IMR-90 (cell line): Measurements from ENCODE around the gene PCCA. TPM values are rescaled to one million over a fixed set of nuclear protein-coding genes. Genes with fewer than 3 reads are reported as not detected.

Experiments
- ATAC-seq: fragments of 200-7000 bp; cut with Tn5 transposase; 2 replicates; pipeline ENCODE4 v1.9.1; 2020; ENCODE audit warnings: low read depth, mild to moderate bottlenecking, moderate library complexity
- BruUV-seq: library from RNA; stranded (reverse); fragments of 400-500 nt; replicated peaks from 2 replicates; lab custom pipeline; 2021; lab: Mats Ljungman, UMichigan
- CTCF ChIA-PET: fragments of 300-600 bp; formaldehyde crosslinking; extraction: SDS; loops from one replicate; lab custom pipeline; 2021; ENCODE audit warnings: antibody characterized with exemption; lab: Yijun Ruan, JAX
- POLR2A ChIA-PET: fragments of 300-600 bp; sonication (Branson Sonifier 250); formaldehyde crosslinking; loops from one replicate; lab custom pipeline; 2022; ENCODE audit warnings: antibody characterized with exemption; ENCODE audit not compliant: unreplicated experiment; lab: Charles Lee
- DNase-seq: peaks from one replicate; pipeline ENCODE4 v3.0.0; 2013
- H2AFZ ChIP-seq: replicated peaks from 2 replicates; pipeline ENCODE3; 2013; ENCODE audit warnings: low read length, mild to moderate bottlenecking; ENCODE audit not compliant: poor library complexity
- H2AK5ac ChIP-seq: 2 replicates; pipeline ENCODE4 v1.6.1; 2013; ENCODE audit warnings: low read depth, low read length, inconsistent platforms
- H2AK9ac ChIP-seq: replicated peaks from 2 replicates; pipeline ENCODE3; 2013; ENCODE audit warnings: mild to moderate bottlenecking, low read depth, low read length, moderate library complexity; ENCODE audit not compliant: poor library complexity
- H2BK120ac ChIP-seq: 2 replicates; pipeline ENCODE4 v1.6.1; 2013; ENCODE audit warnings: low read depth, low read length, inconsistent platforms
- H2BK15ac ChIP-seq: 3 replicates; pipeline ENCODE4 v1.6.1; 2013; ENCODE audit warnings: low read depth, low read length, inconsistent platforms
- H2BK20ac ChIP-seq: 2 replicates; pipeline ENCODE4 v1.6.1; 2013; ENCODE audit warnings: low read depth, mild to moderate bottlenecking, inconsistent platforms, low read length, moderate library complexity
- H2BK5ac ChIP-seq: 2 replicates; pipeline ENCODE4 v1.6.1; 2013; ENCODE audit warnings: mild to moderate bottlenecking, low read depth, low read length, inconsistent platforms; ENCODE audit not compliant: poor library complexity, severe bottlenecking
- H3K14ac ChIP-seq: replicated peaks from 2 replicates; pipeline ENCODE4 v1.6.1; 2013; ENCODE audit warnings: low read depth, low read length, inconsistent platforms
- H3K18ac ChIP-seq: 2 replicates; pipeline ENCODE4 v1.6.1; 2013; ENCODE audit warnings: low read depth, low read length, control low read depth
- H3K23ac ChIP-seq: 2 replicates; pipeline ENCODE4 v1.6.1; 2013; ENCODE audit warnings: low read depth, low read length, inconsistent platforms
- H3K27ac ChIP-seq: 2 replicates; pipeline ENCODE4 v1.5.1; 2013; ENCODE audit warnings: mild to moderate bottlenecking, control low read depth, low read length; ENCODE audit not compliant: insufficient read depth
- H3K27me3 ChIP-seq: 2 replicates; pipeline ENCODE4 v1.6.1; 2013; ENCODE audit warnings: low read length; ENCODE audit not compliant: control insufficient read depth, insufficient read depth
- H3K36me3 ChIP-seq: 2 replicates; pipeline ENCODE4 v1.6.1; 2013; ENCODE audit warnings: low read length, mixed read lengths; ENCODE audit not compliant: control insufficient read depth, insufficient read depth
- H3K4ac ChIP-seq: 2 replicates; pipeline ENCODE4 v1.6.1; 2013; ENCODE audit warnings: low read depth, low read length, inconsistent platforms
- H3K4me1 ChIP-seq: 2 replicates; pipeline ENCODE4 v1.6.1; 2013; ENCODE audit warnings: low read length, mixed read lengths; ENCODE audit not compliant: control insufficient read depth, insufficient read depth
- H3K4me2 ChIP-seq: 2 replicates; pipeline ENCODE4 v1.6.1; 2013; ENCODE audit warnings: low read depth, mild to moderate bottlenecking, control low read depth, low read length, moderate library complexity
- H3K4me3 ChIP-seq: 2 replicates; pipeline ENCODE4 v1.5.1; 2013; ENCODE audit warnings: low read depth, mild to moderate bottlenecking, control low read depth, low read length, moderate library complexity; ENCODE audit not compliant: insufficient read depth
- H3K56ac ChIP-seq: 2 replicates; pipeline ENCODE4 v1.6.1; 2013; ENCODE audit warnings: low read length, inconsistent platforms; ENCODE audit not compliant: insufficient read depth; ENCODE audit errors: extremely low read depth
- H3K79me1 ChIP-seq, 2 experiments: 2 replicates each; pipeline ENCODE4 v1.6.1; 2013; ENCODE audit warnings: low read length in 2 of 2, inconsistent platforms in 1 of 2, low read depth in 1 of 2
- H3K9ac ChIP-seq: 2 replicates; pipeline ENCODE4 v1.6.1; 2013; ENCODE audit warnings: low read depth, low read length, control low read depth
- H3K9me1 ChIP-seq: 2 replicates; pipeline ENCODE4 v1.6.1; 2013; ENCODE audit warnings: low read length, inconsistent platforms; ENCODE audit not compliant: insufficient read depth
- H3K9me3 ChIP-seq: 2 replicates; pipeline ENCODE4 v1.6.1; 2013; ENCODE audit warnings: low read length; ENCODE audit not compliant: control insufficient read depth, insufficient read depth
- H4K20me1 ChIP-seq: 2 replicates; pipeline ENCODE4 v1.6.1; 2013; ENCODE audit warnings: low read length, inconsistent platforms; ENCODE audit not compliant: insufficient read depth
- H4K5ac ChIP-seq: 2 replicates; pipeline ENCODE4 v1.6.1; 2013; ENCODE audit warnings: mild to moderate bottlenecking, low read depth, low read length, control low read depth
- H4K8ac ChIP-seq, 2 experiments: 2 replicates each; pipeline ENCODE4 v1.6.1; 2013; ENCODE audit warnings: low read depth in 2 of 2, low read length in 2 of 2, control low read depth in 1 of 2, inconsistent platforms in 1 of 2
- H4K91ac ChIP-seq: 2 replicates; pipeline ENCODE4 v1.6.1; 2013; ENCODE audit warnings: low read depth, low read length, inconsistent platforms; ENCODE audit not compliant: insufficient read depth
- CEBPB ChIP-seq: IDR thresholded peaks from 2 replicates; pipeline ENCODE4 v1.6.1; 2012; ENCODE audit warnings: low read depth, low read length, improper control_type of control experiment
- RFX5 ChIP-seq: IDR thresholded peaks from 2 replicates; pipeline ENCODE4 v1.8.0; 2012; ENCODE audit warnings: low read depth, mild to moderate bottlenecking, low read length, moderate library complexity
- SMC3 ChIP-seq: fragments of 150-350 bp; IDR thresholded peaks from 2 replicates; pipeline ENCODE4 v1.6.1; 2016; ENCODE audit warnings: low read depth, mild to moderate bottlenecking, antibody characterized with exemption, low read length, moderate library complexity
- WGBS, 2 experiments: methylation state at CpG; one replicate each; pipeline versions ENCODE4 v1.1.5 to v1.1.7; 2013; ENCODE audit warnings: missing lambda C conversion rate in 2 of 2; ENCODE audit not compliant: insufficient read length in 1 of 2; ENCODE audit errors: extremely low coverage in 2 of 2; 5-methylcytosine and 5-hydroxymethylcytosine counted together
- dilution Hi-C: fragments of 300-500 bp; cut with HindIII; formaldehyde crosslinking; loops from one replicate; pipeline ENCODE4 v1.14.3; 2018; ENCODE audit warnings: low sequenced_read_pairs; ENCODE audit not compliant: unreplicated experiment
- in situ Hi-C: fragments of 300-500 bp; cut with MboI; formaldehyde crosslinking; loops from 3 replicates; pipeline ENCODE4 v1.14.3; 2019; ENCODE audit warnings: low sequenced_read_pairs, inconsistent platforms, mixed read lengths
- intact Hi-C: fragments of 100-400 bp; cut with micrococcal nuclease; formaldehyde crosslinking; loops from 2 replicates; pipeline ENCODE4 v1.10.0; 2022
- polyA plus RNA-seq, 3 experiments: library from polyadenylated mRNA; depleted of rRNA; stranded (reverse); fragments of >200 nt; gene quantifications; 2 replicates each; pipeline ENCODE4 v1.2.3, GENCODE V29; 2012; ENCODE audit warnings: low replicate concordance in 1 of 3
- total RNA-seq: library from RNA; depleted of rRNA; stranded (reverse); fragments of >200 nt; gene quantifications from 2 replicates; pipeline ENCODE4 v1.2.3, GENCODE V29; 2012
- TF ChIP-seq, protein P1 (sequence below): conservative IDR thresholded peaks from 2 replicates; pipeline ENCODE4 v1.5.1; 2012; ENCODE audit warnings: mild to moderate bottlenecking, low read depth, low read length, improper control_type of control experiment
- TF ChIP-seq, protein P2 (sequence below): fragments of 150-350 bp; IDR thresholded peaks from 2 replicates; pipeline ENCODE4 v1.6.1; 2017; ENCODE audit warnings: mild to moderate bottlenecking, antibody characterized with exemption, low read length, low read depth

PCCA gene
- total and polyA plus RNA-seq, 2 of the 4 experiments (the other 2 are of a cell fraction) = 7.6 to 24.0 TPM

DNA sequence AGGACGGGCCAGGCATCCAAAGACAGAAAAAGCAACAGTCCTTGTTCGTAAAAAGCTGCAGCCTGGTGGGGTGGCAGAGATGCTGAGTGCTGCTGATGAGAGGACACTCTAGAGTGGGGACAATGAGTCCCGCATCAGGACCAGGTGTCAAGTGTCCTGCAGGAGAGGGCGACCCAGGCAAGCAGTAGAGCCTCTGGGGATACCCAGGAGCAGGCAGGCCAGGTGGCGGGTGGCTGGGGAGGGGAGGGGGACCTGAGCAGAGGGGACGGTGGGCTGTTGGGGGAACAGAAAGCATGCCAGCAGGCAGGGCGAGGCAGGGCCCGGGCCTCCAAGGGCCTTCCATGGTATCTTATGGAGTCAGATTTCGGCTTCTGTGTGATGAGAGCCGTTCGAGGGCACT, 463.9 kb downstream of the PCCA start:
- DNase-seq (no peak), ATAC-seq (no peak)
- no peaks in the 10 kb centered on the region for H3K9me1 ChIP-seq
- H2BK20ac ChIP-seq = no peak overlapping the region
- H3K4me3 ChIP-seq = no peak overlapping the region
- no peak overlapping the region for H4K8ac ChIP-seq
- H3K9ac ChIP-seq = no peak overlapping the region
- POLR2A ChIA-PET = no interaction called here
- no peak overlapping the region for H2AK5ac ChIP-seq
- TF ChIP-seq SMC3 (no peak), RFX5 (no peak), CEBPB (no peak)
- TF ChIP-seq, protein P1, sequence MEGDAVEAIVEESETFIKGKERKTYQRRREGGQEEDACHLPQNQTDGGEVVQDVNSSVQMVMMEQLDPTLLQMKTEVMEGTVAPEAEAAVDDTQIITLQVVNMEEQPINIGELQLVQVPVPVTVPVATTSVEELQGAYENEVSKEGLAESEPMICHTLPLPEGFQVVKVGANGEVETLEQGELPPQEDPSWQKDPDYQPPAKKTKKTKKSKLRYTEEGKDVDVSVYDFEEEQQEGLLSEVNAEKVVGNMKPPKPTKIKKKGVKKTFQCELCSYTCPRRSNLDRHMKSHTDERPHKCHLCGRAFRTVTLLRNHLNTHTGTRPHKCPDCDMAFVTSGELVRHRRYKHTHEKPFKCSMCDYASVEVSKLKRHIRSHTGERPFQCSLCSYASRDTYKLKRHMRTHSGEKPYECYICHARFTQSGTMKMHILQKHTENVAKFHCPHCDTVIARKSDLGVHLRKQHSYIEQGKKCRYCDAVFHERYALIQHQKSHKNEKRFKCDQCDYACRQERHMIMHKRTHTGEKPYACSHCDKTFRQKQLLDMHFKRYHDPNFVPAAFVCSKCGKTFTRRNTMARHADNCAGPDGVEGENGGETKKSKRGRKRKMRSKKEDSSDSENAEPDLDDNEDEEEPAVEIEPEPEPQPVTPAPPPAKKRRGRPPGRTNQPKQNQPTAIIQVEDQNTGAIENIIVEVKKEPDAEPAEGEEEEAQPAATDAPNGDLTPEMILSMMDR = no peak
- TF ChIP-seq, protein P2, sequence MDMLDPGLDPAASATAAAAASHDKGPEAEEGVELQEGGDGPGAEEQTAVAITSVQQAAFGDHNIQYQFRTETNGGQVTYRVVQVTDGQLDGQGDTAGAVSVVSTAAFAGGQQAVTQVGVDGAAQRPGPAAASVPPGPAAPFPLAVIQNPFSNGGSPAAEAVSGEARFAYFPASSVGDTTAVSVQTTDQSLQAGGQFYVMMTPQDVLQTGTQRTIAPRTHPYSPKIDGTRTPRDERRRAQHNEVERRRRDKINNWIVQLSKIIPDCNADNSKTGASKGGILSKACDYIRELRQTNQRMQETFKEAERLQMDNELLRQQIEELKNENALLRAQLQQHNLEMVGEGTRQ = no peak
- no peaks in the 10 kb centered on the region for H3K27me3 ChIP-seq
- WGBS, 2 experiments = 90% methylated on average over 8 of the region's 11 CpGs; no CpG with 5 or more reads in 1 of the 2 experiments
- H4K5ac ChIP-seq = no peak overlapping the region
- no peak overlapping the region for H2BK15ac ChIP-seq
- no peak overlapping the region for H2AFZ ChIP-seq
- dilution Hi-C loops = no loop called here
- no peak overlapping the region for H2BK5ac ChIP-seq
- no peak overlapping the region for H3K4ac ChIP-seq
- H4K91ac ChIP-seq = no peak overlapping the region
- no TSS peak for BruUV-seq
- in situ Hi-C loops = no loop called here
- H3K18ac ChIP-seq = no peak overlapping the region
- no peak overlapping the region for H3K4me2 ChIP-seq
- H3K23ac ChIP-seq = no peak overlapping the region
- H2BK120ac ChIP-seq = no peak overlapping the region
- no peaks in the 10 kb centered on the region for H3K36me3 ChIP-seq
- no peak overlapping the region for H3K27ac ChIP-seq
- no peaks in the 10 kb centered on the region; the same call in 1 of the 2 replicates for H3K4me1 ChIP-seq
- no peak overlapping the region for H3K56ac ChIP-seq
- CTCF ChIA-PET = no interaction called here
- H3K79me1 ChIP-seq = no peaks in the 10 kb centered on the region
- H2AK9ac ChIP-seq = no peak overlapping the region
- no peaks in the 10 kb centered on the region for H3K9me3 ChIP-seq
- intact Hi-C loops = no loop called here
- H4K20me1 ChIP-seq = no peaks in the 10 kb centered on the region
- H3K14ac ChIP-seq = no peak overlapping the region
